Measurements from ENCODE around the gene ZNF593OS.

DNA sequence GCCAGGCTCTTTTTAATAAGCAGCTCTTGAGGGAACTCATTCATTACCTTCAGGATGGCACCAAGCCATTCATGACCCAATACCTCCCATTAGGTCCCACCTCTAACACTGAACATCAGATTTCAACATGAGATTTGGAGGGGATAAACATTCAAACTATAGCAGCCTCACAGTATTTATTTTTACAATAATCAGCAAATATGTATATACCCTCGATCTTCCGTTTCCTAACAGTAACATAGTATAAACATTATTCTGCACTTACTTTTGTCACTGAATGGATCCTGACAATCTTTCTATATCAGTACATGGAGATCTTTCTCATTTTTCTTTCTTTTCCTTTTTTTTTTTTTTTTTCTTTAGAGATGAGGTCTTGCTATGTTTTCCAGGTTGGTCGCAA is 24.2 kb upstream of the ZNF593OS start:
- TF ChIP-seq EZH2 (IDR thresholded peaks at IDR 0.05; ENCODE audit: borderline replicate concordance, low read length) = no peak
- TF ChIP-seq, protein P1, sequence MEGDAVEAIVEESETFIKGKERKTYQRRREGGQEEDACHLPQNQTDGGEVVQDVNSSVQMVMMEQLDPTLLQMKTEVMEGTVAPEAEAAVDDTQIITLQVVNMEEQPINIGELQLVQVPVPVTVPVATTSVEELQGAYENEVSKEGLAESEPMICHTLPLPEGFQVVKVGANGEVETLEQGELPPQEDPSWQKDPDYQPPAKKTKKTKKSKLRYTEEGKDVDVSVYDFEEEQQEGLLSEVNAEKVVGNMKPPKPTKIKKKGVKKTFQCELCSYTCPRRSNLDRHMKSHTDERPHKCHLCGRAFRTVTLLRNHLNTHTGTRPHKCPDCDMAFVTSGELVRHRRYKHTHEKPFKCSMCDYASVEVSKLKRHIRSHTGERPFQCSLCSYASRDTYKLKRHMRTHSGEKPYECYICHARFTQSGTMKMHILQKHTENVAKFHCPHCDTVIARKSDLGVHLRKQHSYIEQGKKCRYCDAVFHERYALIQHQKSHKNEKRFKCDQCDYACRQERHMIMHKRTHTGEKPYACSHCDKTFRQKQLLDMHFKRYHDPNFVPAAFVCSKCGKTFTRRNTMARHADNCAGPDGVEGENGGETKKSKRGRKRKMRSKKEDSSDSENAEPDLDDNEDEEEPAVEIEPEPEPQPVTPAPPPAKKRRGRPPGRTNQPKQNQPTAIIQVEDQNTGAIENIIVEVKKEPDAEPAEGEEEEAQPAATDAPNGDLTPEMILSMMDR (IDR thresholded peaks at IDR 0.05; ENCODE audit: low read length) = no peak
